ENCODE measurements around the gene PUM2. TPM values are rescaled to one million over a fixed set of nuclear protein-coding genes. Genes with fewer than 3 reads are reported as not detected.

PUM2 gene
- total and polyA plus RNA-seq, 2 of the 13 experiments (the other 11 are each of a cell fraction or from before 2014, with no cell fraction given): 69.6 to 69.8 TPM

DNA sequence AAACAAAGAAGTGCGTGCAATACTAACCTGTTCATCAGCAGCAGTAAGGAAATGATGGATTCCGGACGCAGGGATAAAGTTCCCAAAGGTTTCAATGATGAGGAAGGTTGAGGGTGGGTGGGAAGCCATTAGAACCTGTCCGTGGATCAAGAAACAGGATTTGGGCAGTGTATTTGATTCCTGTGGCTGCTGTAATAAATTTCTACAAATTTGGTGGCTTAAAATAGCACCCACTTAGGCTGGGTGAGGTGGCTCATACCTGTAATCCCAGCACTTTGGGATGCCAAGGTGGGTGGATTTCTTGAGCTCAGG is 120.6 kb downstream of the PUM2 start:
- Histone ChIP-seq H3K4me3 (replicated peaks in 1 of 3; ENCODE audit: insufficient read depth in 1 of 3, low read depth in 2 of 3, low read length in 3 of 3) (no peak overlapping the region), H3K4me1 (ENCODE audit: insufficient read depth, low read length) (peaks cover 31% of the 10 kb centered on the region), H4K20me1 (ENCODE audit: insufficient read depth, low read length) (no peaks in the 10 kb centered on the region), H3K9ac (ENCODE audit: insufficient read depth, low read depth, low read length) (no peak overlapping the region), H3K9me3 (ENCODE audit: low read length) (no peaks in the 10 kb centered on the region), H3K79me2 (ENCODE audit: insufficient read depth, low read length) (no peaks in the 10 kb centered on the region), H3K36me3 (replicated peaks in 1 of 2; ENCODE audit: control insufficient read depth in 1 of 2, insufficient read depth in 2 of 2, low read length in 2 of 2) (no peaks in the 10 kb centered on the region), H3K27me3 (ENCODE audit: control insufficient read depth in 1 of 2, insufficient read depth in 2 of 2, low read length in 2 of 2) (no peaks in the 10 kb centered on the region; a peak in 2 of 5 replicates), H2AFZ (ENCODE audit: low read length) (no peak overlapping the region), H3K4me2 (ENCODE audit: low read depth, low read length) (no peak overlapping the region), H3K27ac (ENCODE audit: extremely low read length, insufficient read depth, low read length) (no peak overlapping the region)
- FAIRE-seq (no peak), ATAC-seq (no peak), DNase-seq (ENCODE audit: low spot score) (no peak)
- ChIA-PET CTCF (ENCODE audit: low intra/inter-chr PET ratio, low total read pairs) (no interaction called here), POLR2A (no interaction called here)
- BruUV-seq (replicated peaks): no TSS peak
- in situ Hi-C loops (cut with HindIII; ENCODE audit: extremely low pct_ligation_motif_present, low pct_unique_long_range_greater_than_20kb) (no loop called here), intact Hi-C loops (cut with micrococcal nuclease; ENCODE audit: unreplicated experiment) (no loop called here)
- no peak for TF ChIP-seq SMARCE1 (IDR thresholded peaks at IDR 0.05; ENCODE audit: borderline replicate concordance)
- TF ChIP-seq, protein P1, sequence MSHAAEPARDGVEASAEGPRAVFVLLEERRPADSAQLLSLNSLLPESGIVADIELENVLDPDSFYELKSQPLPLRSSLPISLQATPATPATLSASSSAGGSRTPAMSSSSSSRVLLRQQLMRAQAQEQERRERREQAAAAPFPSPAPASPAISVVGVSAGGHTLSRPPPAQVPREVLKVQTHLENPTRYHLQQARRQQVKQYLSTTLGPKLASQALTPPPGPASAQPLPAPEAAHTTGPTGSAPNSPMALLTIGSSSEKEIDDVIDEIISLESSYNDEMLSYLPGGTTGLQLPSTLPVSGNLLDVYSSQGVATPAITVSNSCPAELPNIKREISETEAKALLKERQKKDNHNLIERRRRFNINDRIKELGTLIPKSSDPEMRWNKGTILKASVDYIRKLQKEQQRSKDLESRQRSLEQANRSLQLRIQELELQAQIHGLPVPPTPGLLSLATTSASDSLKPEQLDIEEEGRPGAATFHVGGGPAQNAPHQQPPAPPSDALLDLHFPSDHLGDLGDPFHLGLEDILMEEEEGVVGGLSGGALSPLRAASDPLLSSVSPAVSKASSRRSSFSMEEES (CRISPR knock-in tag; IDR thresholded peaks at IDR 0.05): no peak
- no peak for TF ChIP-seq ZMAT5 (CRISPR knock-in tag; IDR thresholded peaks at IDR 0.05; ENCODE audit: borderline replicate concordance, low read depth)
- TF ChIP-seq KLF6 (CRISPR knock-in tag; IDR thresholded peaks at IDR 0.05): no peak
- no peak for TF ChIP-seq ZNF781 (CRISPR knock-in tag; IDR thresholded peaks at IDR 0.05; ENCODE audit: borderline replicate concordance, not compliant biosample characterization)
- TF ChIP-seq CHD4 (IDR thresholded peaks at IDR 0.05; ENCODE audit: borderline replicate concordance, low read length): no peak
- TF ChIP-seq ZSCAN29 (CRISPR knock-in tag; conservative IDR thresholded peaks at IDR 0.05): no peak
- no peak for TF ChIP-seq ZFP1 (CRISPR knock-in tag; IDR thresholded peaks at IDR 0.05)
- no peak for TF ChIP-seq CEBPB (IDR thresholded peaks at IDR 0.05; ENCODE audit: borderline replicate concordance, low read depth, low read length)
- TF ChIP-seq ZNF703 (CRISPR knock-in tag; IDR thresholded peaks at IDR 0.05; ENCODE audit: borderline replicate concordance): no peak
- TF ChIP-seq, protein P2, sequence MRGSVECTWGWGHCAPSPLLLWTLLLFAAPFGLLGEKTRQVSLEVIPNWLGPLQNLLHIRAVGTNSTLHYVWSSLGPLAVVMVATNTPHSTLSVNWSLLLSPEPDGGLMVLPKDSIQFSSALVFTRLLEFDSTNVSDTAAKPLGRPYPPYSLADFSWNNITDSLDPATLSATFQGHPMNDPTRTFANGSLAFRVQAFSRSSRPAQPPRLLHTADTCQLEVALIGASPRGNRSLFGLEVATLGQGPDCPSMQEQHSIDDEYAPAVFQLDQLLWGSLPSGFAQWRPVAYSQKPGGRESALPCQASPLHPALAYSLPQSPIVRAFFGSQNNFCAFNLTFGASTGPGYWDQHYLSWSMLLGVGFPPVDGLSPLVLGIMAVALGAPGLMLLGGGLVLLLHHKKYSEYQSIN (CRISPR knock-in tag; IDR thresholded peaks at IDR 0.05; ENCODE audit: borderline replicate concordance): no peak
- 77% methylated on average over 4 of the region's 4 CpGs for WGBS (ENCODE audit: low lambda C conversion rate)
